Measurements from ENCODE around the gene CENPN. TPM values are rescaled to one million over a fixed set of nuclear protein-coding genes. Genes with fewer than 3 reads are reported as not detected.

The CENPN gene
- total RNA-seq, 2 experiments from 2014 or later = 8.7 to 9.7 TPM

DNA sequence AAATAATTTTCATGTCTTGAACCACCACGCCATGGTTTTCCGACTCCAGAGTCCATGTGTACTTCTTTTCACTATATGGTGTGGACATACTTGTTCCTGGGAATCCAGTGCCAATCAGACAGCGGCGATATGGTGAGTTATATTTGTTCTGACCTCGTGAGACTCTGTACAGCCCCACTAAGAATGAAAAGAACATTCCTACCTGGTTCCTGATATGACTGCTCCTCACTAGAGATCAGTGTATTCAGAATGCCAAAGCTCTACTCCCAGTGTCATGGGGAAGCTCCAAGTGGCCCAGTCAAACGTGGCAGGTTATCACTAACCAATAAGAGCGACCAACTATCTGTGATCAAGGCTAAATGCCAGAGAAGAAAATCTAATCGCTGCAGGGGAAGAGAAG lies 64.0 kb downstream of the CENPN start:
- intact Hi-C loops (cut with DNase I, micrococcal nuclease) = loop anchor here in 1 of 2 experiments (10.0 kb wide), 1 partner anchor 374 kb away; the partner anchor contains the start of gene CMIP
- CTCF ChIA-PET = interaction anchor here (1.4 kb wide), 1 partner anchor 35 kb away, joined by 5 read pairs; the partner anchor contains the start of gene ATMIN
- no peaks in the 10 kb centered on the region for H3K27me3 ChIP-seq (ENCODE audit: control insufficient read depth in 1 of 2, insufficient read depth in 2 of 2, low read length in 2 of 2)
- no peak for TF ChIP-seq CTCF (IDR thresholded peaks at IDR 0.05)
- no peak overlapping the region for H3K4me3 ChIP-seq (ENCODE audit: low read length)
- no peaks in the 10 kb centered on the region for H3K4me1 Mint-ChIP-seq (ENCODE audit: low read depth)
- POLR2A ChIA-PET = no interaction called here
- H3K4me1 ChIP-seq (ENCODE audit: insufficient read depth, low read length) = peaks cover 2% of the 10 kb centered on the region
- H3K4me3 Mint-ChIP-seq = no peak overlapping the region
- H3K36me3 ChIP-seq (ENCODE audit: insufficient read depth, low read length) = no peaks in the 10 kb centered on the region
- H3K27ac Mint-ChIP-seq = no peak overlapping the region
- no peaks in the 10 kb centered on the region for H3K36me3 Mint-ChIP-seq (ENCODE audit: low read depth)
- H3K9me3 Mint-ChIP-seq = no peaks in the 10 kb centered on the region
- no peaks in the 10 kb centered on the region for H3K27me3 Mint-ChIP-seq
- no peak for DNase-seq
- no peak for ATAC-seq (ENCODE audit: poor library complexity)
- no peak overlapping the region for H3K27ac ChIP-seq (ENCODE audit: low read depth in 1 of 2, low read length in 2 of 2)
- H3K9me3 ChIP-seq (ENCODE audit: control insufficient read depth in 1 of 2, insufficient read depth in 1 of 2, low read length in 2 of 2) = no peaks in the 10 kb centered on the region

DNA sequence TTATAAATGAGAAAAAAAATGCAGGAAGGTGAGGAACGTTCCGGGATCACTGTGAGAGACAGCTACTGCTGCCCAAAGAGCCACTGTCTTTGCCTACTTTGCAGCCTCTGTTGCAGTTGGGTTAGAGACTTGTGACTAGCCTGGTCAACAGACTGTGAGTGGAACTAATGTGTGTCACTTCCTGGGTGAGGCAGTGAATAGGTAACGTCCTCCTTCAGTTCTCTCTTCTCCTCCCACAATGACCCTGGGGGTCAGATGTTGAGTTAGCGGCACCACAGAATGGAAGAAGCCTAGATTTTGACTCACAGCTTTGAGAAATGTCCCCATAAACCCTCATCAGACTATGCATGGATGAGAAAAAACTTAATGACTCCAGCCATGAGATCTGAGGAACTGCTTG lies 64.8 kb downstream of the CENPN start:
- intact Hi-C loops (cut with DNase I, micrococcal nuclease) = loop anchor here in 1 of 2 experiments (10.0 kb wide), 1 partner anchor 373 kb away; the partner anchor contains the start of gene CMIP
- no peaks in the 10 kb centered on the region for H3K36me3 ChIP-seq (ENCODE audit: insufficient read depth, low read length)
- Mint-ChIP-seq H3K27me3 (no peaks in the 10 kb centered on the region), H3K9me3 (no peaks in the 10 kb centered on the region), H3K4me3 (no peak overlapping the region), H3K4me1 (ENCODE audit: low read depth) (no peaks in the 10 kb centered on the region), H3K27ac (no peak overlapping the region), H3K36me3 (ENCODE audit: low read depth) (no peaks in the 10 kb centered on the region)
- H3K4me1 ChIP-seq (ENCODE audit: insufficient read depth, low read length) = peaks cover 7% of the 10 kb centered on the region
- H3K27me3 ChIP-seq (ENCODE audit: control insufficient read depth in 1 of 2, insufficient read depth in 2 of 2, low read length in 2 of 2) = no peaks in the 10 kb centered on the region
- ATAC-seq (ENCODE audit: poor library complexity) = no peak
- DNase-seq = no peak
- H3K9me3 ChIP-seq (ENCODE audit: control insufficient read depth in 1 of 2, insufficient read depth in 1 of 2, low read length in 2 of 2) = no peaks in the 10 kb centered on the region
- ChIA-PET CTCF (no interaction called here), POLR2A (no interaction called here)
- no peak overlapping the region for H3K4me3 ChIP-seq (ENCODE audit: low read length)
- H3K27ac ChIP-seq (ENCODE audit: low read depth in 1 of 2, low read length in 2 of 2) = no peak overlapping the region
- TF ChIP-seq CTCF (IDR thresholded peaks at IDR 0.05) = no peak

- no peak overlapping the region for H3K4me3 Mint-ChIP-seq
- Histone ChIP-seq H3K4me1 (ENCODE audit: insufficient read depth, low read length) (peaks cover 15% of the 10 kb centered on the region), H3K4me3 (ENCODE audit: low read length) (no peak overlapping the region), H3K27me3 (ENCODE audit: control insufficient read depth in 1 of 2, insufficient read depth in 2 of 2, low read length in 2 of 2) (no peaks in the 10 kb centered on the region), H3K9me3 (ENCODE audit: control insufficient read depth in 1 of 2, insufficient read depth in 1 of 2, low read length in 2 of 2) (no peaks in the 10 kb centered on the region), H3K36me3 (ENCODE audit: insufficient read depth, low read length) (no peaks in the 10 kb centered on the region), H3K27ac (ENCODE audit: low read depth in 1 of 2, low read length in 2 of 2) (no peak overlapping the region)
- no peaks in the 10 kb centered on the region for H3K27me3 Mint-ChIP-seq
- DNase-seq (no peak), ATAC-seq (ENCODE audit: poor library complexity) (no peak)
- ChIA-PET CTCF (interaction anchor here (2.7 kb wide), 1 partner anchor 38 kb away, joined by 13 read pairs; the partner anchor contains the start of gene ATMIN), POLR2A (interaction anchor here (0.7 kb wide), 1 partner anchor 38 kb away, joined by 3 read pairs; the partner anchor contains the start of gene ATMIN)
- H3K36me3 Mint-ChIP-seq (ENCODE audit: low read depth) = no peaks in the 10 kb centered on the region
- H3K4me1 Mint-ChIP-seq (ENCODE audit: low read depth) = no peaks in the 10 kb centered on the region
- H3K27ac Mint-ChIP-seq = no peak overlapping the region
- TF ChIP-seq CTCF (IDR thresholded peaks at IDR 0.05) = no peak
- intact Hi-C loops (cut with DNase I, micrococcal nuclease) = loop anchor here in 1 of 2 experiments (2.0 to 10.0 kb wide), 2 partner anchors 37 to 371 kb away; partner anchors contain the start of gene CMIP
- no peaks in the 10 kb centered on the region for H3K9me3 Mint-ChIP-seq
Observed at GRCh38 chr16:81073560-81074330, 66.7 kb downstream of the CENPN start.

Data from CD4-positive, alpha-beta T cell (primary cell).